Ovary (tissue), 9 donors: ENCODE data around the gene DENND2A. TPM values are rescaled to one million over a fixed set of nuclear protein-coding genes. Genes with fewer than 3 reads are reported as not detected.
"Not testable (repeated sequence)": the region's sequence is repeated elsewhere in the genome, so short reads cannot be mapped to it uniquely, and the experiment has no call there.

ENCODE experiments used
- DNase-seq, 5 donors: peaks; one replicate each; pipeline ENCODE4 v3.0.0-alpha.2; 2019 to 2020
- H3K27ac ChIP-seq, 2 donors: fragments of 200-600 bp; one replicate each; pipeline versions ENCODE4 v1.5.1 to v1.8.0; 2019 to 2022
- H3K27me3 ChIP-seq: fragments of 200-600 bp; one replicate; pipeline ENCODE4 v1.8.0; 2022
- H3K36me3 ChIP-seq: fragments of 200-600 bp; sonication (generic); one replicate; pipeline ENCODE4 v1.5.1; 2019
- H3K4me1 ChIP-seq: one replicate; pipeline ENCODE4 v1.8.1; 2013; ENCODE audit warnings: mild to moderate bottlenecking, moderate library complexity; ENCODE audit not compliant: insufficient read depth
- H3K4me3 ChIP-seq: fragments of 200-600 bp; sonication (generic); one replicate; pipeline ENCODE4 v1.5.1; 2017
- H3K9me3 ChIP-seq, 2 donors: fragments of 200-600 bp in 1 of 2; sonication (generic) in 1 of 2; one replicate each; pipeline versions ENCODE4 v1.5.1 to v1.8.1; 2013 to 2019; ENCODE audit warnings: mild to moderate bottlenecking in 1 of 2, moderate library complexity in 1 of 2
- CTCF ChIP-seq, 3 donors: fragments of 450-650 bp in 2 of 3; fragments of 200-600 bp in 1 of 3; IDR thresholded peaks; one replicate each; pipeline versions ENCODE4 v1.5.1 to v1.8.0; 2016 to 2022; ENCODE audit warnings: antibody characterized with exemption in 3 of 3, mild to moderate bottlenecking in 1 of 3
- EP300 ChIP-seq: sonication (generic); formaldehyde crosslinking; IDR thresholded peaks from one replicate; pipeline ENCODE4 v1.6.1; 2017; ENCODE audit warnings: antibody characterized with exemption
- POLR2A ChIP-seq: fragments of 450-650 bp; IDR thresholded peaks from one replicate; pipeline ENCODE4 v1.6.1; 2017; ENCODE audit warnings: antibody characterized with exemption, mild to moderate bottlenecking, moderate library complexity
- WGBS, 3 donors: extraction: QIAGEN DNeasy Blood & Tissue Kit in 1 of 3; methylation state at CpG; one replicate each; pipeline versions ENCODE4 v1.1.5 to v1.1.7; 2013 to 2017; 5-methylcytosine and 5-hydroxymethylcytosine counted together
- intact Hi-C, 4 donors: fragments of 100-400 bp; cut with DNase I; formaldehyde crosslinking; loops; one replicate each; pipeline versions ENCODE4 v1.11.0 to v1.15.1; 2022 to 2023
- polyA plus RNA-seq, 2 donors: library from polyadenylated mRNA; stranded (reverse); fragments of 200-250 nt in 1 of 2; fragments of 350-450 nt in 1 of 2; fragmentation: Illumina TruSeq in 1 of 2; extraction: RNeasy Lipid Tissue Mini Kit (QIAGEN cat#74804) in 1 of 2; gene quantifications; one replicate each; pipeline ENCODE4 v1.2.3, GENCODE V29; 2013 to 2014
- total RNA-seq, 7 donors: library from RNA; depleted of rRNA in 2 of 7; stranded (reverse); fragments of >200 nt in 2 of 7; fragmentation: NEBNext Ultra II Directional in 3 of 7; extraction: Animal tissue kit (Norgen Biotek cat#: 25700) in 3 of 7; gene quantifications; one replicate each; pipeline versions ENCODE4 v1.1.0 to v1.2.4, GENCODE V29; 2016 to 2023
- donor health status: DM: no; HTN: no; CAD: no; lungs with moderate emphysema.
- donor health status: DM: no; HTN: no; CAD: no.
- donor health status: Bipolar disorder and iron deficiency.
- donor health status: DM: yes; HTN: yes; CAD: no.
- donor health status: DM: no; HTN: no; CAD: no.
- donor health status: DM: yes; HTN: yes; CAD: no.

DENND2A gene
- total and polyA plus RNA-seq, 9 donors: 9.8 to 61.8 (median 36.1) TPM

DNA sequence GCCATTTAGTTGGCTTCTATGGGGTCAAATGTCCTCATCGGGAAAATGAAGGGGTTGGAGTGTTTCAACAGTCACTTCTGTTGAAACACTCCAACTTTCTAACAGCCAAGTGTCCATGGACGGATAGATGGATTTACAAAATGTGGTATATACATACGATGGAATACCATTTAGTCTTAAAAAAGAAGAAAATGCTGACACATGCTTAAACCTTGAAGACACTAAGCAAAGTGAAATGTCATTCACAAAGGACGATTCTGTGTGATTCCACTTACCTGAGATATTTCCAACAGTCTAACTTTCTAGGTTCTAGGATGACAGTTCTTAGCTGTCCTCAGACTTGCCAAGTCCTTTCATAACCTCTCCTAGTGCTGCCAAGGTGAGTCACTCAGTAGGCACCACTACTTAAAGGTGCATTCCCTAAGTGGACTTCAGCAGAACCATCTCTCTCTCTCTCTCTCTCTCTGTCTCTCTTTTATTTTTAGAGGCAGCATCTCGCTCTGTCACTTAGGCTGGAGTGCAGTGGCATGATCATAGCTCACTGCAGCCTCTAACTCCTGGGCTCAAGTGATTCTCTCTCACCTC is 69.0 kb downstream of the DENND2A start:
- Histone ChIP-seq H3K4me3 (no peak overlapping the region), H3K27me3 (no peaks in the 10 kb centered on the region), H3K27ac (no peak overlapping the region), H3K4me1 (peaks cover 6% of the 10 kb centered on the region), H3K9me3 (no peaks in the 10 kb centered on the region), H3K36me3 (no peaks in the 10 kb centered on the region)
- WGBS, 3 donors: 91 to 94% (median 92%) methylated on average over 5 of the region's 5 CpGs
- no peak for TF ChIP-seq EP300
- TF ChIP-seq CTCF (IDR thresholded peaks at IDR 0.05): no peak
- no peak for TF ChIP-seq POLR2A
- intact Hi-C loops: no loop called here
- no peak for DNase-seq

DNA sequence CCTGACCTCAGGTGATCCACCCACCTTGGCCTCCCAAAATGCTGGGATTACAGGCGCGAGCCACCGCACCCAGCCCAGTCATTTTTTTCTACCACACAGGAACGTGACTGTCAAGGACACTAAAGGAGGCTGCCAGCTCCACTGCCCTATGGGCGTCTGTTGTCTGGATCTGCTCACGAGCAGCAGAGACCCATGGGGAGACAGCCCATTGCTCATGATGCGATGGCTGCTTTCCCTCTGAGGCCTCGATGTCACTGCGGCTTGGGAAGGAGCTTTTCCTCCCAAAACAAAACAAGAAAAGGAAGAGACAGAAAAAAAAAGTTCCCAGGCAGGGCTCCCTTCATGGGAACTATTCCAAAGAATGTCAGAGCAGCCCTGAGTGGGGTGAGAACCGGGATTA is 70.5 kb downstream of the DENND2A start:
- intact Hi-C loops: no loop called here
- no peaks in the 10 kb centered on the region for H3K9me3 ChIP-seq
- H3K27ac ChIP-seq: no peak overlapping the region
- H3K4me1 ChIP-seq: peaks cover 6% of the 10 kb centered on the region
- TF ChIP-seq CTCF (IDR thresholded peaks at IDR 0.05) (no peak), EP300 (no peak), POLR2A (no peak)
- H3K4me3 ChIP-seq: no peak overlapping the region
- H3K27me3 ChIP-seq: no peaks in the 10 kb centered on the region
- DNase-seq: peak in 1 of 5 donors; percentile 17
- 79 to 88% (median 81%) methylated on average over 10 of the region's 10 CpGs for WGBS, 3 donors
- no peaks in the 10 kb centered on the region for H3K36me3 ChIP-seq

- Histone ChIP-seq H3K36me3 (no peaks in the 10 kb centered on the region), H3K4me3 (no peak overlapping the region), H3K27me3 (no peaks in the 10 kb centered on the region), H3K27ac (peak overlapping the region in 1 of 2 donors; percentile 74), H3K4me1 (peaks cover 6% of the 10 kb centered on the region), H3K9me3 (no peaks in the 10 kb centered on the region)
- intact Hi-C loops: no loop called here
- peak in 1 of 5 donors; percentile 35 for DNase-seq
- 88 to 92% (median 89%) methylated on average over 17 of the region's 17 CpGs for WGBS, 3 donors
- TF ChIP-seq CTCF (IDR thresholded peaks at IDR 0.05) (no peak), POLR2A (no peak), EP300 (no peak)
Observed at GRCh38 chr7:140568021-140568813, 72.4 kb downstream of the DENND2A start.

DNA sequence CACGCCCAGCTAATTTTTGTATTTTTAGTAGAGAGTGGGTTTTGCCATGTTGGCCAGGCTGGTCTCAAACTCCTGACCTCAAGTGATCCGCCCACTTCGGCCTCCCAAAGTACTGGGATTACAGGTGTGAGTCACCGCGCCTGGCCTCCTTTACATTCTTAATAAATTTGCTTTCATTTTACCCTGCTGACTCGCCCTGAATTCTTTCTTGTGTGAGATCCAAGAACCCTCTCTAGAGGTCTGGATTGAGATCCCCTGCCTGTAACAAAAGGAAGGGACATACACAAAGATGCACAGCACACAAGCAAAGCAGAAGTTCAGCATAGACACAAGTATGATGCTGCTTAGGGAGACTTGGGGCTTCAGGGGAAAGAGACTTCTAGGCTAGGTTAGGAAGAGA is 74.4 kb downstream of the DENND2A start:
- H3K4me3 ChIP-seq, H3K27ac ChIP-seq, H3K9me3 ChIP-seq, H3K27me3 ChIP-seq, H3K4me1 ChIP-seq, H3K36me3 ChIP-seq, intact Hi-C loops: not testable (repeated sequence)
- peak in 1 of 5 donors; percentile 16 for DNase-seq
- whole genome bisulfite sequencing, 3 donors: 81 to 92% (median 91%) methylated on average over 6 of the region's 6 CpGs

GRCh38 chr7:140565761-140566160 is 74.9 kb downstream of the DENND2A start:
- H3K36me3 ChIP-seq, H3K27ac ChIP-seq: not testable (repeated sequence)

More at GRCh38 chr7:140565761-140566160, 74.9 kb downstream of the DENND2A start:
- DNase-seq, H3K9me3 ChIP-seq, intact Hi-C loops, H3K27me3 ChIP-seq, H3K4me1 ChIP-seq, H3K4me3 ChIP-seq: not testable (repeated sequence)
- 75 to 79% (median 78%) methylated on average over 5 of the region's 5 CpGs for WGBS, 3 donors
